Measurements from ENCODE around the gene ETNK2.

ETNK2 gene

GRCh38 chr1:204143276-204144041, 8.4 kb downstream of the ETNK2 start:
- no peak overlapping the region for H2BK12ac ChIP-seq (ENCODE audit: low read length)
- H2BK120ac ChIP-seq (ENCODE audit: low read depth, low read length): no peak overlapping the region
- no peaks in the 10 kb centered on the region for H3K9me3 ChIP-seq (replicated peaks in 1 of 2; ENCODE audit: control insufficient read depth in 2 of 2, insufficient read depth in 1 of 2, low read depth in 1 of 2, low read length in 2 of 2)
- H4K8ac ChIP-seq (ENCODE audit: low read depth, low read length): no peak overlapping the region
- H3K4me3 ChIP-seq (ENCODE audit: low read length in 2 of 2): no peak overlapping the region
- no peak overlapping the region for H2AFZ ChIP-seq (ENCODE audit: low read length)
- H3K4me1 ChIP-seq (ENCODE audit: control insufficient read depth in 2 of 2, insufficient read depth in 1 of 2, low read depth in 1 of 2, low read length in 2 of 2): peaks cover 6 to 10% of the 10 kb centered on the region in 2 donors
- no peak overlapping the region for H3K4me2 ChIP-seq (ENCODE audit: insufficient read depth, low read length, poor library complexity, severe bottlenecking)
- peaks cover 0 to 3% (median 0%) of the 10 kb centered on the region in 3 experiments for H3K27me3 ChIP-seq (ENCODE audit: control insufficient read depth in 3 of 3, insufficient read depth in 3 of 3, low read depth in 1 of 3, low read length in 3 of 3)
- no peak overlapping the region for H3K14ac ChIP-seq (ENCODE audit: low read length)
- H3K23ac ChIP-seq (ENCODE audit: low read depth, low read length, poor library complexity): no peak overlapping the region
- no peak overlapping the region for H4K91ac ChIP-seq (ENCODE audit: low read depth, low read length, poor library complexity)
- H2AK5ac ChIP-seq (ENCODE audit: low read depth, low read length): no peak overlapping the region
- no peak overlapping the region for H3K18ac ChIP-seq (ENCODE audit: low read length)
- H3K4ac ChIP-seq (ENCODE audit: low read length): no peak overlapping the region
- no peaks in the 10 kb centered on the region for H3K36me3 ChIP-seq (replicated peaks in 1 of 2; ENCODE audit: control insufficient read depth in 2 of 2, insufficient read depth in 2 of 2, low read length in 2 of 2)
- no peak overlapping the region for H2BK15ac ChIP-seq (ENCODE audit: low read length)
- H3K27ac ChIP-seq (replicated peaks; ENCODE audit: low read length): no peak overlapping the region
- H3K79me1 ChIP-seq (ENCODE audit: low read depth, low read length): no peaks in the 10 kb centered on the region
- DNase-seq (ENCODE audit: low spot score): no peak
- no CpG with 5 or more reads among the region's 14 CpGs for WGBS, 2 donors (ENCODE audit: extremely low coverage in 2 of 2, insufficient read length in 2 of 2, insufficient replicate concordance in 1 of 2)
- no peak overlapping the region for H2BK5ac ChIP-seq (ENCODE audit: low read length)
- no peak overlapping the region for H3K9ac ChIP-seq (ENCODE audit: low read depth, low read length, poor library complexity)

- no CpG with 5 or more reads among the region's 5 CpGs for WGBS, 2 donors (ENCODE audit: extremely low coverage in 2 of 2, insufficient read length in 2 of 2, insufficient replicate concordance in 1 of 2)
- H4K8ac ChIP-seq (ENCODE audit: low read depth, low read length): no peak overlapping the region
- no peak overlapping the region for H3K23ac ChIP-seq (ENCODE audit: low read depth, low read length, poor library complexity)
Measured at GRCh38 chr1:204142032-204142974, 9.5 kb downstream of the ETNK2 start.

GRCh38 chr1:204141131-204141530, 10.7 kb downstream of the ETNK2 start:
- WGBS, 2 donors (ENCODE audit: extremely low coverage in 2 of 2, insufficient read length in 2 of 2, insufficient replicate concordance in 1 of 2): no CpG with 5 or more reads among the region's 3 CpGs

More at GRCh38 chr1:204142032-204142974, 9.5 kb downstream of the ETNK2 start:
- Histone ChIP-seq H3K4me2 (ENCODE audit: insufficient read depth, low read length, poor library complexity, severe bottlenecking) (no peak overlapping the region), H3K4ac (ENCODE audit: low read length) (no peak overlapping the region), H3K14ac (ENCODE audit: low read length) (no peak overlapping the region), H3K4me3 (ENCODE audit: low read length in 2 of 2) (no peak overlapping the region), H3K27ac (replicated peaks; ENCODE audit: low read length) (no peak overlapping the region), H3K36me3 (replicated peaks in 1 of 2; ENCODE audit: control insufficient read depth in 2 of 2, insufficient read depth in 2 of 2, low read length in 2 of 2) (no peaks in the 10 kb centered on the region), H3K9ac (ENCODE audit: low read depth, low read length, poor library complexity) (no peak overlapping the region), H3K79me1 (ENCODE audit: low read depth, low read length) (no peaks in the 10 kb centered on the region), H3K27me3 (ENCODE audit: control insufficient read depth in 3 of 3, insufficient read depth in 3 of 3, low read depth in 1 of 3, low read length in 3 of 3) (no peaks in the 10 kb centered on the region), H3K18ac (ENCODE audit: low read length) (peak overlapping the region; percentile 64), H2AK5ac (ENCODE audit: low read depth, low read length) (no peak overlapping the region), H2BK12ac (ENCODE audit: low read length) (no peak overlapping the region), H2BK5ac (ENCODE audit: low read length) (no peak overlapping the region), H2BK15ac (ENCODE audit: low read length) (no peak overlapping the region), H2BK120ac (ENCODE audit: low read depth, low read length) (no peak overlapping the region), H4K91ac (ENCODE audit: low read depth, low read length, poor library complexity) (no peak overlapping the region), H2AFZ (ENCODE audit: low read length) (no peak overlapping the region), H3K9me3 (replicated peaks in 1 of 2; ENCODE audit: control insufficient read depth in 2 of 2, insufficient read depth in 1 of 2, low read depth in 1 of 2, low read length in 2 of 2) (no peaks in the 10 kb centered on the region), H3K4me1 (ENCODE audit: control insufficient read depth in 2 of 2, insufficient read depth in 1 of 2, low read depth in 1 of 2, low read length in 2 of 2) (no peaks in the 10 kb centered on the region)
- no peak for DNase-seq (ENCODE audit: low spot score)

GRCh38 chr1:204139952-204140351, 11.9 kb downstream of the ETNK2 start:
- H2AK5ac ChIP-seq (ENCODE audit: low read depth, low read length): no peak overlapping the region
- no peaks in the 10 kb centered on the region for H3K4me1 ChIP-seq (ENCODE audit: control insufficient read depth in 2 of 2, insufficient read depth in 1 of 2, low read depth in 1 of 2, low read length in 2 of 2)
- no peak overlapping the region for H3K4me2 ChIP-seq (ENCODE audit: insufficient read depth, low read length, poor library complexity, severe bottlenecking)
- H4K8ac ChIP-seq (ENCODE audit: low read depth, low read length): no peak overlapping the region
- no peak overlapping the region for H2BK120ac ChIP-seq (ENCODE audit: low read depth, low read length)
- H2AFZ ChIP-seq (ENCODE audit: low read length): no peak overlapping the region
- H3K27me3 ChIP-seq (ENCODE audit: control insufficient read depth in 3 of 3, insufficient read depth in 3 of 3, low read depth in 1 of 3, low read length in 3 of 3): no peaks in the 10 kb centered on the region
- peaks cover 0 to 6% of the 10 kb centered on the region in 2 donors for H3K36me3 ChIP-seq (replicated peaks in 1 of 2; ENCODE audit: control insufficient read depth in 2 of 2, insufficient read depth in 2 of 2, low read length in 2 of 2)
- no peak for DNase-seq (ENCODE audit: low spot score)
- no peak overlapping the region for H3K9ac ChIP-seq (ENCODE audit: low read depth, low read length, poor library complexity)
- no peak overlapping the region for H2BK15ac ChIP-seq (ENCODE audit: low read length)
- H2BK5ac ChIP-seq (ENCODE audit: low read length): no peak overlapping the region
- no peaks in the 10 kb centered on the region for H3K9me3 ChIP-seq (replicated peaks in 1 of 2; ENCODE audit: control insufficient read depth in 2 of 2, insufficient read depth in 1 of 2, low read depth in 1 of 2, low read length in 2 of 2)
- no peaks in the 10 kb centered on the region for H3K79me1 ChIP-seq (ENCODE audit: low read depth, low read length)
- H3K14ac ChIP-seq (ENCODE audit: low read length): no peak overlapping the region
- H3K27ac ChIP-seq (replicated peaks; ENCODE audit: low read length): no peak overlapping the region
- H3K23ac ChIP-seq (ENCODE audit: low read depth, low read length, poor library complexity): no peak overlapping the region
- H3K4ac ChIP-seq (ENCODE audit: low read length): no peak overlapping the region
- H3K18ac ChIP-seq (ENCODE audit: low read length): no peak overlapping the region
- no peak overlapping the region for H4K91ac ChIP-seq (ENCODE audit: low read depth, low read length, poor library complexity)
- H2BK12ac ChIP-seq (ENCODE audit: low read length): no peak overlapping the region
- no CpG with 5 or more reads among the region's 6 CpGs for WGBS, 2 donors (ENCODE audit: extremely low coverage in 2 of 2, insufficient read length in 2 of 2, insufficient replicate concordance in 1 of 2)
- H3K4me3 ChIP-seq (ENCODE audit: low read length in 2 of 2): no peak overlapping the region

More at GRCh38 chr1:204141131-204141530, 10.7 kb downstream of the ETNK2 start:
- Histone ChIP-seq H3K9ac (ENCODE audit: low read depth, low read length, poor library complexity) (no peak overlapping the region), H3K14ac (ENCODE audit: low read length) (no peak overlapping the region), H3K4ac (ENCODE audit: low read length) (no peak overlapping the region), H2AFZ (ENCODE audit: low read length) (no peak overlapping the region), H3K4me2 (ENCODE audit: insufficient read depth, low read length, poor library complexity, severe bottlenecking) (no peak overlapping the region), H3K27ac (replicated peaks; ENCODE audit: low read length) (no peak overlapping the region), H4K91ac (ENCODE audit: low read depth, low read length, poor library complexity) (no peak overlapping the region), H2BK15ac (ENCODE audit: low read length) (no peak overlapping the region), H2AK5ac (ENCODE audit: low read depth, low read length) (no peak overlapping the region), H2BK5ac (ENCODE audit: low read length) (no peak overlapping the region), H3K23ac (ENCODE audit: low read depth, low read length, poor library complexity) (no peak overlapping the region), H3K79me1 (ENCODE audit: low read depth, low read length) (no peaks in the 10 kb centered on the region), H3K27me3 (ENCODE audit: control insufficient read depth in 3 of 3, insufficient read depth in 3 of 3, low read depth in 1 of 3, low read length in 3 of 3) (no peaks in the 10 kb centered on the region), H2BK120ac (ENCODE audit: low read depth, low read length) (no peak overlapping the region), H3K36me3 (replicated peaks in 1 of 2; ENCODE audit: control insufficient read depth in 2 of 2, insufficient read depth in 2 of 2, low read length in 2 of 2) (no peaks in the 10 kb centered on the region), H3K18ac (ENCODE audit: low read length) (no peak overlapping the region), H3K9me3 (replicated peaks in 1 of 2; ENCODE audit: control insufficient read depth in 2 of 2, insufficient read depth in 1 of 2, low read depth in 1 of 2, low read length in 2 of 2) (no peaks in the 10 kb centered on the region), H3K4me1 (ENCODE audit: control insufficient read depth in 2 of 2, insufficient read depth in 1 of 2, low read depth in 1 of 2, low read length in 2 of 2) (no peaks in the 10 kb centered on the region), H3K4me3 (ENCODE audit: low read length in 2 of 2) (no peak overlapping the region), H4K8ac (ENCODE audit: low read depth, low read length) (no peak overlapping the region), H2BK12ac (ENCODE audit: low read length) (no peak overlapping the region)
- DNase-seq (ENCODE audit: low spot score): no peak

All from neuronal stem cell (in vitro differentiated cells).